GM12801 (cell line): Measurements from ENCODE around the gene ZBTB8OS.

ENCODE experiments used
- CTCF ChIP-seq: IDR thresholded peaks from one replicate; pipeline ENCODE4 v1.5.1; 2011; ENCODE audit warnings: control low read depth; ENCODE audit not compliant: insufficient read length; ENCODE audit errors: extremely low read depth

The ZBTB8OS gene

GRCh38 chr1:32639489-32640075 is 10.8 kb downstream of the ZBTB8OS start:
- TF ChIP-seq CTCF, result no peak

DNA sequence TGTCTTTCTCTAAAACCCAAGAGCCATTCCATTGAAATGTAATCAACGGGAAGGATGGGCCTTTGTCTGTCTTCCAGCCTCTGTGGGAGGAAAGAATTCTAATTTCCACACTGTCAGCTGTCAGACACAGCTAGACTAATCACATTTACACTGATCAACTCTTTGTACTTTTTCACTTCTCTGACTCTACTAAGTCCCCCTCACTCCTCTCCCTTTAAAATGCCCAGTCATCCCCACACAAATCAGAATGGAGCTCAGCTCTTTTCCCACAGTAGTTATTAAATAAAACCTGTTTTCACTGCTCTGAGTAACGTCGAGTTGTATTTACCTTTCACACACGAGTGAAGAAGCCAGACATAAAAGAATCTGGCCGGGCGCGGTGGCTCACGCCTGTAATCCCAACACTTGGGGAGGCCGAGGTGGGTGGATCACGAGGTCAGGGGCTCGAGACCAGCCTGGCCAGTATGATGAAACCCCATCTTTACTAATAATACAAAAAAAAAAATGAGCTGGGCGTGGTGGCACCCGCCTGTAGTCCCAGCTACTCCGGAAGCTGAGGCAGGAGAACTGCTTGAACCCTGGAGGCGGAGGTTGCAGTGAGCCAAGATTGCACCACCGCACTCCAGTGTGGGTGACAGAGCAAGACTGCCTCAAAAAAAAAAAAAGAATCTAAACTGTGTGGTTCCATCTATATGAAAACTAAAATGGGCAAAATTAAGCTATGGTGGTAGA is 13.3 kb downstream of the ZBTB8OS start:
- TF ChIP-seq CTCF, result no peak

DNA sequence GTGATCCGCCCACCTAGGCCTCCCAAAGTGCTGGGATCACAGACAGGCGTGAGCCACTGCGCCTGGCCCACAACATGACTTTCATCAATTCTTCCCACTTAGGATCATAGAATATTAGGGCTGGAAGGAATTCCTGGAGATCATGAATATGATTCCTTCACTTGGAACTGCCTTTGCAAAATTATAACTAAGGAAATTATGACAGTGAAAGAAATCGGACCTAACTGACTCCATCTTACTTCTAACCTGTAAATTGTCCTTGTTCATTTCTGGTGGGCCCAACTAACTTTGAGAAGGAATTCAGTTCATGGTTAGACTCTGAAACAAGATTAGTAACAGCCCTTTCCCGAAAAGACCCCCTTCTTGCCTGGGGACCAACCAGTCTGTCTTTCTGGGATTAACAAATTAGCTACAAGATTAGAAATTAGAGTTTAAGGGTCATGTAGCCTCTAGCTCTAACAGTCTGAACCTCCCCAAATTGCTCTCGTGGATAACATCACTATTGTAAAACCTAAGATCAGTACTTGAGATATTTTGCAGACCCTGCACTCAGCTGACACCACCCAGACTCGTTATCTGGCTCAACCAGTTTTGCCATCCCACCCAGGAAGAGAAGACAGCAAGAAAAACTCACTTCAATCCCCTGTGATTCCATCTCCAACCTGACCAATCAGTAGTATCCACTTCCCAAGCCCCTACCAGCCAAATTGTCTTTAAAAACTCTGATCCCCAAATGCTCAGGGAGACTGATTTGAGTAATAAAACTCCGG is 14.7 kb downstream of the ZBTB8OS start:
- no peak for TF ChIP-seq CTCF

DNA sequence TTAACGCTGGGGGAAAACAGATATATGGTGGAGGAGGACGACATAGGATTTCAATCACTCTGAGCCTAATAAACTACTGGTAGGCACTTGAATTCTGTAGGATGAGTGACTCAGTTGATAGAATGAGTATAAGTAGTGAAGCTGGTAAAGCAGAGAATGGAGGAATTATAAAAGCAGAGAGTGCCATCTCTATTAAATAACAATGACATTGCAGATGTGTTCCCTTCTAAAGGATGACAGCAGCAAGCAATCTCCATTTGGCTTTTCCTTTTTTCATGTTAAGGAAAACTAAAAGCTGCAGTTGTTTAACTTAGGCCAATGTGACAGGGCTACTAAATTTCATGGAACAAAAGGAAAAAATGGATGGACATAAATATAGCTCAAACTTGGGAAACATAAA is 17.5 kb downstream of the ZBTB8OS start:
- TF ChIP-seq CTCF, result no peak

- no peak for TF ChIP-seq CTCF
Observed at GRCh38 chr1:32627596-32628162, 22.7 kb downstream of the ZBTB8OS start.

DNA sequence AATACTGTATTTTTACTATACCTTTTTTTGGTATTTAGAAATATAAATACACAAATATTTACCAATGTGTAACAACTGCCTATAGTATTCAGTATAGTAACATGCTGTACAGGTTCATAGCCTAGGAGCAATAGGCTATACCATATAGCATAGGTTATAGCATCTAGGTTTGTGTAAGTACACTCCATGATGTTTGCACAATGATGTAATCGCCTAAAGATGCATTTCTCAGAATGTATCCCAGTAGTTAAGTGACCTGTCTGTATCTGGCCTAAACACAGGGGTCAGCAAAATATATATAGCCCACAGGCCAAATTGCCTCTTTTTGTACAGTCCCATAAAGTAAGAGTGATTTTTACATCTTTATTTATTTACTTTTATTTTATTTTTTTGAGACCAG is 24.2 kb downstream of the ZBTB8OS start:
- TF ChIP-seq CTCF, result no peak

GRCh38 chr1:32623775-32624174 is 26.6 kb downstream of the ZBTB8OS start:
- TF ChIP-seq CTCF, result no peak
